Measurements from ENCODE around the gene BLOC1S6. TPM values are rescaled to one million over a fixed set of nuclear protein-coding genes. Genes with fewer than 3 reads are reported as not detected.

The BLOC1S6 gene
- total and polyA plus RNA-seq, 2 of the 13 experiments (the other 11 are each of a cell fraction or from before 2014, with no cell fraction given) = 11.8 to 44.3 TPM

DNA sequence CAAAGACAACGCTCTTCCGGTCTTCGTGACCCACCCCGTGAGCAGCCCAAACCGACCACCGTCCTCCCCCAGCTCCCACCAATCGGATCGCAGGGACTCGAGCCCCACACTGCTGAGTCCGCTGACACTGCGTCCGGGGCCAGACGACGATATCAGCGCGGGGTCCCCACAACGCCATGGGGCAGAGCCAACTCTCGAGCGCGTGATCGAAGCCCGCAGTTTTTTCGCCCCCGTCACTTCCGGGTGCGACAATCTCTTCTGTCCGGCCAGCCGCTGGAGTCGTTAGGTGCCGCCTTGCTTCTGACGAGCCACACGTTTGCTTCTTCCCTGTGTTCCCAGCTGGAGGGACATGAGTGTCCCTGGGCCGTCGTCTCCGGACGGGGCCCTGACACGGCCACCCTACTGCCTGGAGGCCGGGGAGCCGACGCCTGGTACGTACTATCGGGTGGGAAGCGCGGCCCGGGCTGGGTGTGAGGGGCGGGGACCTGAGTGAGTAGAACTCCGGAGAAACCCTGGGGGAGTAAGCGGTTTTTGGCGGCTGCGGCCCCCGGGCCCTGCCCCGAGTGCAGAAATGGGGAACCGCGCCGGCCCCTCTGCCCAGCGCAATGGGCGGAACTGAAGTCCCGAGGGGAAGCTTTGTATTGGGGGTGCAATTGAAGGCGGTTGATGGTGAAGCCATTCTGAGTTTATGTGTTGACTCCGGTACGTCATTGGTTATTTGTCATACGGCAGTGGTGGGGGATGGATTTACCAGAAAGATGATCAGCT is at the start of gene BLOC1S6 (continued):
- no peak for TF ChIP-seq ZNF781 (CRISPR knock-in tag; IDR thresholded peaks at IDR 0.05; ENCODE audit: borderline replicate concordance, not compliant biosample characterization)
- TF ChIP-seq ZNF432 (CRISPR knock-in tag; IDR thresholded peaks at IDR 0.05; ENCODE audit: borderline replicate concordance) = no peak
- peak; percentile 82 for TF ChIP-seq ZNF274 (CRISPR knock-in tag; IDR thresholded peaks at IDR 0.05)
- 0 out of 2 replicates have a peak, but pooled peaks have one; percentile 42 for TF ChIP-seq ZNF589 (CRISPR knock-in tag; conservative IDR thresholded peaks at IDR 0.05)
- TF ChIP-seq MATR3 (CRISPR knock-in tag; IDR thresholded peaks at IDR 0.05) = no peak
- TF ChIP-seq ZBTB21 (CRISPR knock-in tag; IDR thresholded peaks at IDR 0.05) = peak; percentile 50; the same call in 1 of the 2 replicates
- peak; percentile 49; the same call in 1 of the 2 replicates for TF ChIP-seq ZNF816 (CRISPR knock-in tag; IDR thresholded peaks at IDR 0.05; ENCODE audit: borderline replicate concordance)
- TF ChIP-seq, protein P1, sequence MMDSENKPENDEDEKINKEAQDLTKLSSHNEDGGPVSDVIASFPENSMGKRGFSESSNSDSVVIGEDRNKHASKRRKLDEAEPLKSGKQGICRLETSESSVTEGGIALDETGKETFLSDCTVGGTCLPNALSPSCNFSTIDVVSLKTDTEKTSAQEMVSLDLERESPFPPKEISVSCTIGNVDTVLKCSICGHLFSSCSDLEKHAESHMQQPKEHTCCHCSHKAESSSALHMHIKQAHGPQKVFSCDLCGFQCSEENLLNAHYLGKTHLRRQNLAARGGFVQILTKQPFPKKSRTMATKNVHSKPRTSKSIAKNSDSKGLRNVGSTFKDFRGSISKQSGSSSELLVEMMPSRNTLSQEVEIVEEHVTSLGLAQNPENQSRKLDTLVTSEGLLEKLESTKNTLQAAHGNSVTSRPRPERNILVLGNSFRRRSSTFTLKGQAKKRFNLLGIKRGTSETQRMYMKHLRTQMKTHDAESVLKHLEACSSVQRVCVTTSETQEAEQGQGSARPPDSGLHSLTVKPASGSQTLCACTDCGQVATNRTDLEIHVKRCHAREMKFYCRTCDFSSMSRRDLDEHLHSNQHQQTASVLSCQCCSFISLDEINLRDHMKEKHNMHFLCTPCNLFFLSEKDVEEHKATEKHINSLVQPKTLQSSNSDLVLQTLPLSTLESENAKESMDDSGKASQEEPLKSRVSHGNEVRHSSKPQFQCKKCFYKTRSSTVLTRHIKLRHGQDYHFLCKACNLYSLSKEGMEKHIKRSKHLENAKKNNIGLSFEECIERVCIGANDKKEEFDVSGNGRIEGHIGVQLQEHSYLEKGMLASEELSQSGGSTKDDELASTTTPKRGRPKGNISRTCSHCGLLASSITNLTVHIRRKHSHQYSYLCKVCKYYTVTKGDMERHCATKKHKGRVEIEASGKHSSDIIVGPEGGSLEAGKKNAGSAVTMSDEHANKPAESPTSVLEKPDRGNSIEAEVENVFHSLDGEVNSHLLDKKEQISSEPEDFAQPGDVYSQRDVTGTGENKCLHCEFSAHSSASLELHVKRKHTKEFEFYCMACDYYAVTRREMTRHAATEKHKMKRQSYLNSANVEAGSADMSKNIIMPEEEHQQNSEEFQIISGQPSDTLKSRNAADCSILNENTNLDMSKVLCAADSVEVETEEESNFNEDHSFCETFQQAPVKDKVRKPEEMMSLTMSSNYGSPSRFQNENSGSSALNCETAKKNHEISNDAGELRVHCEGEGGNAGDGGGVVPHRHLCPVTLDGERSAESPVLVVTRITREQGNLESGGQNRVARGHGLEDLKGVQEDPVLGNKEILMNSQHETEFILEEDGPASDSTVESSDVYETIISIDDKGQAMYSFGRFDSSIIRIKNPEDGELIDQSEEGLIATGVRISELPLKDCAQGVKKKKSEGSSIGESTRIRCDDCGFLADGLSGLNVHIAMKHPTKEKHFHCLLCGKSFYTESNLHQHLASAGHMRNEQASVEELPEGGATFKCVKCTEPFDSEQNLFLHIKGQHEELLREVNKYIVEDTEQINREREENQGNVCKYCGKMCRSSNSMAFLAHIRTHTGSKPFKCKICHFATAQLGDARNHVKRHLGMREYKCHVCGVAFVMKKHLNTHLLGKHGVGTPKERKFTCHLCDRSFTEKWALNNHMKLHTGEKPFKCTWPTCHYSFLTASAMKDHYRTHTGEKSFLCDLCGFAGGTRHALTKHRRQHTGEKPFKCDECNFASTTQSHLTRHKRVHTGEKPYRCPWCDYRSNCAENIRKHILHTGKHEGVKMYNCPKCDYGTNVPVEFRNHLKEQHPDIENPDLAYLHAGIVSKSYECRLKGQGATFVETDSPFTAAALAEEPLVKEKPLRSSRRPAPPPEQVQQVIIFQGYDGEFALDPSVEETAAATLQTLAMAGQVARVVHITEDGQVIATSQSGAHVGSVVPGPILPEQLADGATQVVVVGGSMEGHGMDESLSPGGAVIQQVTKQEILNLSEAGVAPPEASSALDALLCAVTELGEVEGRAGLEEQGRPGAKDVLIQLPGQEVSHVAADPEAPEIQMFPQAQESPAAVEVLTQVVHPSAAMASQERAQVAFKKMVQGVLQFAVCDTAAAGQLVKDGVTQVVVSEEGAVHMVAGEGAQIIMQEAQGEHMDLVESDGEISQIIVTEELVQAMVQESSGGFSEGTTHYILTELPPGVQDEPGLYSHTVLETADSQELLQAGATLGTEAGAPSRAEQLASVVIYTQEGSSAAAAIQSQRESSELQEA (CRISPR knock-in tag; IDR thresholded peaks at IDR 0.05; ENCODE audit: not compliant biosample characterization) = peak; percentile 54
- TF ChIP-seq AGO1 (IDR thresholded peaks at IDR 0.05; ENCODE audit: low read depth, low read length, poor library complexity, severe bottlenecking) = peak; percentile 69
- peak; percentile 71; the same call in 1 of the 2 replicates for TF ChIP-seq ZNF205 (CRISPR knock-in tag; IDR thresholded peaks at IDR 0.05)
- peak; percentile 94 for TF ChIP-seq ATF1 (CRISPR knock-in tag; IDR thresholded peaks at IDR 0.05)
- TF ChIP-seq, protein P2, sequence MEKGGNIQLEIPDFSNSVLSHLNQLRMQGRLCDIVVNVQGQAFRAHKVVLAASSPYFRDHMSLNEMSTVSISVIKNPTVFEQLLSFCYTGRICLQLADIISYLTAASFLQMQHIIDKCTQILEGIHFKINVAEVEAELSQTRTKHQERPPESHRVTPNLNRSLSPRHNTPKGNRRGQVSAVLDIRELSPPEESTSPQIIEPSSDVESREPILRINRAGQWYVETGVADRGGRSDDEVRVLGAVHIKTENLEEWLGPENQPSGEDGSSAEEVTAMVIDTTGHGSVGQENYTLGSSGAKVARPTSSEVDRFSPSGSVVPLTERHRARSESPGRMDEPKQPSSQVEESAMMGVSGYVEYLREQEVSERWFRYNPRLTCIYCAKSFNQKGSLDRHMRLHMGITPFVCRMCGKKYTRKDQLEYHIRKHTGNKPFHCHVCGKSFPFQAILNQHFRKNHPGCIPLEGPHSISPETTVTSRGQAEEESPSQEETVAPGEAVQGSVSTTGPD (CRISPR knock-in tag; IDR thresholded peaks at IDR 0.05) = 0 out of 2 replicates have a peak, but pooled peaks have one; percentile 26
- TF ChIP-seq MIXL1 (CRISPR knock-in tag; IDR thresholded peaks at IDR 0.05) = peak; percentile 36; the same call in 1 of the 2 replicates
- no peak for TF ChIP-seq SP140L (CRISPR knock-in tag; IDR thresholded peaks at IDR 0.05; ENCODE audit: borderline replicate concordance)
- TF ChIP-seq ZNF333 (CRISPR knock-in tag; IDR thresholded peaks at IDR 0.05; ENCODE audit: borderline replicate concordance) = no peak
- peak; percentile 80; the same call in 1 of the 2 replicates for TF ChIP-seq ZNF839 (CRISPR knock-in tag; IDR thresholded peaks at IDR 0.05; ENCODE audit: borderline replicate concordance)
- 0 out of 2 replicates have a peak, but pooled peaks have one; percentile 33 for TF ChIP-seq ZBTB8A (CRISPR knock-in tag; IDR thresholded peaks at IDR 0.05; ENCODE audit: borderline replicate concordance, low read depth)
- peak; percentile 90 for TF ChIP-seq ZNF672 (CRISPR knock-in tag; IDR thresholded peaks at IDR 0.05)

Measured in HepG2 (cell line).